Measurements from ENCODE around the gene MAGEE2. TPM values are rescaled to one million over a fixed set of nuclear protein-coding genes. Genes with fewer than 3 reads are reported as not detected.

MAGEE2 gene
- total RNA-seq, 1 donor from 2014 or later: not detected

DNA sequence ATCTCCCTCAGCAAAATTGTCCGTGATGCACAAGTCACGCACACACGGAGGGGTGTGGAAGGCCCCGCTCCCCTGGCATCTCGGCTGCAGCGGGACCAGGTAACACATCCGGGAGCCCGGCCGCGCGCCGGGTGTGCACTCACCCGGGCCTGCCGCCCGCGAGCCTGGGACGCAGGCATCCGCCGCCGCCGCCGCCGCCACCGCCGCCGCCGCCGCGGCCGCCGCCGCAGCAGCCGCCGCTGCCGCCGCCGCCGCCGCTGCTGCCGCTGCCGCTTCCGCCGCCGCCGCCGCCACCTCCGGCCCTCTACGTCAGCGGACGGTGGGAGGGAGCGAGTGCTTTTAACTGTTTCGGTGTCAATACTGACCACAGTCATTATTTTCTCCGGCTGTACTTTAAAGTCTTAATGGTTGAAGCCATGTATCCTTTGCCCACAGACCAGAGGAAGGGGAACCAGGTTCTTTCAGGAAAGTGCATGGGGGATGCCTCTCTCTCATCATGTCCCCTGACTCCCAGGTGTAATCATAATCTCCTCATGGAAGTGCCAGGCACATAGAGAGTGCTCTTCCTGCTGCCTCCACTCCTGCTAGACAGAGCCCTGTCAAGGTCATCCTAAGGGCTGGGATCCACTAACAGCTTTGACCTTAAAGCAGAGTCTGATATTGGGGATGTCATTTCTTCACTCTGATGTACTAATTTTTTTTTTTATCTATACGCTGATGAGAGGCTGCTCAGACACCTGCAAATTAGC lies 38.0 kb downstream of the MAGEE2 start:
- Mint-ChIP-seq H3K27me3 (ENCODE audit: low read depth) (no peaks in the 10 kb centered on the region), H3K9me3 (peaks cover 28% of the 10 kb centered on the region), H3K4me1 (peaks cover 6% of the 10 kb centered on the region), H3K4me3 (peak overlapping the region; percentile 77), H3K27ac (ENCODE audit: unreplicated experiment) (peak overlapping the region; percentile 38), H3K36me3 (ENCODE audit: low read depth) (peaks cover 42% of the 10 kb centered on the region)
- peak; percentile 22 for DNase-seq (ENCODE audit: low read depth, low spot score)
- TF ChIP-seq, protein P1, sequence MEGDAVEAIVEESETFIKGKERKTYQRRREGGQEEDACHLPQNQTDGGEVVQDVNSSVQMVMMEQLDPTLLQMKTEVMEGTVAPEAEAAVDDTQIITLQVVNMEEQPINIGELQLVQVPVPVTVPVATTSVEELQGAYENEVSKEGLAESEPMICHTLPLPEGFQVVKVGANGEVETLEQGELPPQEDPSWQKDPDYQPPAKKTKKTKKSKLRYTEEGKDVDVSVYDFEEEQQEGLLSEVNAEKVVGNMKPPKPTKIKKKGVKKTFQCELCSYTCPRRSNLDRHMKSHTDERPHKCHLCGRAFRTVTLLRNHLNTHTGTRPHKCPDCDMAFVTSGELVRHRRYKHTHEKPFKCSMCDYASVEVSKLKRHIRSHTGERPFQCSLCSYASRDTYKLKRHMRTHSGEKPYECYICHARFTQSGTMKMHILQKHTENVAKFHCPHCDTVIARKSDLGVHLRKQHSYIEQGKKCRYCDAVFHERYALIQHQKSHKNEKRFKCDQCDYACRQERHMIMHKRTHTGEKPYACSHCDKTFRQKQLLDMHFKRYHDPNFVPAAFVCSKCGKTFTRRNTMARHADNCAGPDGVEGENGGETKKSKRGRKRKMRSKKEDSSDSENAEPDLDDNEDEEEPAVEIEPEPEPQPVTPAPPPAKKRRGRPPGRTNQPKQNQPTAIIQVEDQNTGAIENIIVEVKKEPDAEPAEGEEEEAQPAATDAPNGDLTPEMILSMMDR (conservative IDR thresholded peaks at IDR 0.05): no peak

All from neural crest cell (in vitro differentiated cells).